HEK293T (cell line): ENCODE data around the gene RPLP2.

Experiments
- CTCF ChIA-PET: fragments of 350-600 bp; formaldehyde crosslinking; extraction: SDS; loops from one replicate; lab custom pipeline; 2021; ENCODE audit warnings: antibody characterized with exemption, inconsistent platforms; lab: Yijun Ruan, JAX
- POLR2A ChIA-PET: fragments of 350-600 bp; formaldehyde crosslinking; extraction: SDS; loops from one replicate; lab custom pipeline; 2020; ENCODE audit warnings: antibody characterized with exemption, inconsistent platforms; lab: Yijun Ruan, JAX
- DNase-seq: peaks from one replicate; pipeline ENCODE4 v3.0.0; 2012; ENCODE audit warnings: mixed read lengths; ENCODE audit errors: extremely low spot score
- ARNT ChIP-seq: fragments of 450-650 bp; IDR thresholded peaks from 2 replicates; pipeline ENCODE4 v1.6.1; 2017; ENCODE audit warnings: mild to moderate bottlenecking
- BHLHE40 ChIP-seq: fragments of 450-650 bp; IDR thresholded peaks from 2 replicates; pipeline ENCODE4 v1.6.1; 2016; ENCODE audit warnings: mild to moderate bottlenecking, moderate library complexity, borderline replicate concordance
- CTBP1 ChIP-seq: fragments of 450-650 bp; IDR thresholded peaks from 2 replicates; pipeline ENCODE4 v1.6.1; 2016; ENCODE audit warnings: borderline replicate concordance
- ELF4 ChIP-seq: fragments of 450-650 bp; IDR thresholded peaks from 2 replicates; pipeline ENCODE4 v1.6.1; 2017; ENCODE audit warnings: antibody characterized with exemption
- FOXA1 ChIP-seq: fragments of 450-650 bp; IDR thresholded peaks from 2 replicates; pipeline ENCODE4 v1.6.1; 2016; ENCODE audit warnings: mild to moderate bottlenecking
- FOXK2 ChIP-seq: fragments of 450-650 bp; IDR thresholded peaks from 2 replicates; pipeline ENCODE4 v1.6.1; 2016; ENCODE audit warnings: mild to moderate bottlenecking
- FOXM1 ChIP-seq: fragments of 450-650 bp; IDR thresholded peaks from 2 replicates; pipeline ENCODE4 v1.6.1; 2017; ENCODE audit warnings: mild to moderate bottlenecking, borderline replicate concordance
- HDGF ChIP-seq: fragments of 450-650 bp; IDR thresholded peaks from 2 replicates; pipeline ENCODE4 v1.6.1; 2017; ENCODE audit warnings: antibody characterized with exemption, borderline replicate concordance
- L3MBTL2 ChIP-seq: fragments of 450-650 bp; conservative IDR thresholded peaks from 2 replicates; pipeline ENCODE4 v1.6.1; 2016; ENCODE audit warnings: mild to moderate bottlenecking
- LEF1 ChIP-seq: fragments of 450-650 bp; IDR thresholded peaks from 2 replicates; pipeline ENCODE4 v1.6.1; 2017; ENCODE audit warnings: mild to moderate bottlenecking, borderline replicate concordance
- NFRKB ChIP-seq: fragments of 450-650 bp; IDR thresholded peaks from 2 replicates; pipeline ENCODE4 v1.6.1; 2016; ENCODE audit warnings: mild to moderate bottlenecking, moderate library complexity
- PKNOX1 ChIP-seq: fragments of 450-650 bp; IDR thresholded peaks from 2 replicates; pipeline ENCODE4 v1.6.1; 2016
- SP1 ChIP-seq: fragments of 450-650 bp; IDR thresholded peaks from 2 replicates; pipeline ENCODE4 v1.6.1; 2017
- SUZ12 ChIP-seq: fragments of 450-650 bp; IDR thresholded peaks from 2 replicates; pipeline ENCODE4 v1.6.1; 2016; ENCODE audit warnings: mild to moderate bottlenecking
- TARDBP ChIP-seq: fragments of 450-650 bp; IDR thresholded peaks from 2 replicates; pipeline ENCODE4 v1.6.1; 2016
- ZNF384 ChIP-seq: fragments of 450-650 bp; IDR thresholded peaks from 2 replicates; pipeline ENCODE4 v1.6.1; 2016

The RPLP2 gene

GRCh38 chr11:789943-790342, 19.8 kb upstream of the RPLP2 start, which contains the start of gene CEND1:
Gene CEND1, minus strand, starts transcription at chr11:790090. Its CDS starts 1,514 bp downstream, at chr11:788576.
- peak; percentile 48 for DNase-seq
- ChIA-PET CTCF (interaction anchor here (0.5 kb wide), 1 partner anchor 12 kb away, joined by 3 read pairs; no protein-coding TSS in a partner anchor), POLR2A (interaction anchor here (0.6 to 1.2 kb wide), 2 partner anchors 13 to 16 kb away, joined by 3 to 5 read pairs; no protein-coding TSS in a partner anchor)
- TF ChIP-seq CTBP1, result no peak; the same call in 1 of the 2 replicates
- TF ChIP-seq PKNOX1, result no peak
- no peak for TF ChIP-seq SUZ12
- TF ChIP-seq ELF4, result no peak
- no peak for TF ChIP-seq ARNT
- no peak for TF ChIP-seq TARDBP
- no peak for TF ChIP-seq BHLHE40
- no peak for TF ChIP-seq NFRKB
- TF ChIP-seq FOXA1, result no peak
- TF ChIP-seq HDGF, result no peak
- TF ChIP-seq SP1, result no peak
- TF ChIP-seq FOXK2, result no peak

- DNase-seq, result no peak
These were observed 18.8 kb upstream of the RPLP2 start for GRCh38 chr11:790721-791564.

GRCh38 chr11:791658-792534, 17.9 kb upstream of the RPLP2 start:
- no peak for DNase-seq
- TF ChIP-seq ZNF384, result no peak
- no peak for TF ChIP-seq FOXM1
- TF ChIP-seq FOXK2, result no peak
- no peak for TF ChIP-seq CTBP1
- TF ChIP-seq PKNOX1, result no peak
- no peak for TF ChIP-seq NFRKB
- TF ChIP-seq SUZ12, result no peak
- TF ChIP-seq L3MBTL2, result no peak
- TF ChIP-seq FOXA1, result no peak
- no peak for TF ChIP-seq SP1
- TF ChIP-seq HDGF, result no peak
- TF ChIP-seq TARDBP, result no peak
- no peak for TF ChIP-seq ARNT
- no peak for TF ChIP-seq BHLHE40
- TF ChIP-seq ELF4, result no peak
- TF ChIP-seq LEF1, result no peak
- ChIA-PET CTCF (no interaction called here), POLR2A (no interaction called here)

More at GRCh38 chr11:790721-791564, 18.8 kb upstream of the RPLP2 start:
- POLR2A ChIA-PET, result interaction anchor here (1.2 kb wide), 1 partner anchor 14 kb away, joined by 5 read pairs; no protein-coding TSS in a partner anchor
- CTCF ChIA-PET, result interaction anchor here (0.6 kb wide), 1 partner anchor 44 kb away, joined by 3 read pairs; the partner anchor contains the start of gene TALDO1
- TF ChIP-seq ELF4 (no peak), BHLHE40 (no peak), ZNF384 (no peak), SUZ12 (no peak)

GRCh38 chr11:792535-792821, 17.3 kb upstream of the RPLP2 start:
- CTCF ChIA-PET, result no interaction called here
- TF ChIP-seq TARDBP, result no peak
- no peak for TF ChIP-seq NFRKB
- no peak for TF ChIP-seq ZNF384
- TF ChIP-seq PKNOX1, result no peak
- TF ChIP-seq L3MBTL2, result no peak
- TF ChIP-seq BHLHE40, result no peak
- TF ChIP-seq CTBP1, result no peak
- TF ChIP-seq FOXK2, result no peak
- TF ChIP-seq FOXM1, result no peak
- no peak for TF ChIP-seq FOXA1
- TF ChIP-seq ELF4, result no peak
- TF ChIP-seq HDGF, result no peak
- no peak for TF ChIP-seq SP1
- no peak for TF ChIP-seq ARNT
- no peak for TF ChIP-seq LEF1
- DNase-seq, result no peak
- POLR2A ChIA-PET, result no interaction called here

GRCh38 chr11:792873-793272, 16.9 kb upstream of the RPLP2 start:
- no peak for DNase-seq
- TF ChIP-seq LEF1 (no peak), ZNF384 (no peak), L3MBTL2 (no peak), BHLHE40 (no peak), ELF4 (no peak), FOXK2 (no peak), SP1 (no peak), ARNT (no peak), PKNOX1 (no peak), SUZ12 (no peak), HDGF (no peak), FOXA1 (no peak), CTBP1 (no peak), TARDBP (no peak), NFRKB (no peak), FOXM1 (no peak)
- ChIA-PET CTCF (no interaction called here), POLR2A (interaction anchor here (0.7 to 1.2 kb wide), 3 partner anchors 11 to 27 kb away, joined by 3 read pairs; no protein-coding TSS in a partner anchor)
